ENCODE results near the gene ABHD14A. TPM values are rescaled to one million over a fixed set of nuclear protein-coding genes. Genes with fewer than 3 reads are reported as not detected.

Gene ABHD14A
- total and polyA plus RNA-seq, 2 of the 13 experiments (the other 11 are each of a cell fraction or from before 2014, with no cell fraction given): 29.5 to 46.9 TPM

DNA sequence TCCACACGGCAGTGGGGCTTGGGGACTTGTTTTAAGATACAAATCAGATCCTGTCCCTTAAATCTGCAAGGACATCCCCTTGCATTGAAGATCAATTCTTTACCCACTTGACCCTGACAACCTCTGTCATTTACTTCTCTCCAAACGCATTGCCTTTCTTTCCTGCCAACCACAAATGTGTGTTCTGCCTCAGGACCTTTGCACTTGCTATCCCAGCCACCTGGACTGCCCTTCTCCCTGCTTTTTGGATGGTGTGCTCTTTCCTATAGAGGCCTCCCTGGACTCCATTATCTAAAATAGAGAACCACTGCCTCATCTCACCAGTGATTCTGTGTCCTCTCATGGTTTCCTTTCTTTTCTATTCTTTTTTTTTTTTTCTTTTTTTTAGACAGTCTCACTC, 22.3 kb downstream of the ABHD14A start:
- Histone ChIP-seq H3K4me1 (ENCODE audit: insufficient read depth, low read length) (peaks cover 65% of the 10 kb centered on the region), H3K27me3 (ENCODE audit: control insufficient read depth in 1 of 2, insufficient read depth in 2 of 2, low read length in 2 of 2) (peaks cover 0 to 3% of the 10 kb centered on the region in 2 experiments; a peak in 1 of 5 replicates), H3K9me3 (ENCODE audit: low read length) (no peaks in the 10 kb centered on the region), H3K79me2 (ENCODE audit: insufficient read depth, low read length) (peaks cover 21% of the 10 kb centered on the region), H4K20me1 (ENCODE audit: insufficient read depth, low read length) (peaks cover 3% of the 10 kb centered on the region; the same call in 1 of the 2 replicates), H3K4me3 (replicated peaks in 1 of 3; ENCODE audit: insufficient read depth in 1 of 3, low read depth in 2 of 3, low read length in 3 of 3) (no peak overlapping the region), H3K9ac (ENCODE audit: insufficient read depth, low read depth, low read length) (no peak overlapping the region), H3K4me2 (ENCODE audit: low read depth, low read length) (peak overlapping the region; percentile 31), H3K27ac (ENCODE audit: extremely low read length, insufficient read depth, low read length) (no peak overlapping the region), H3K36me3 (replicated peaks in 1 of 2; ENCODE audit: control insufficient read depth in 1 of 2, insufficient read depth in 2 of 2, low read length in 2 of 2) (peaks cover 8 to 18% of the 10 kb centered on the region in 2 experiments), H2AFZ (ENCODE audit: low read length) (no peak overlapping the region)
- in situ Hi-C loops (cut with HindIII; ENCODE audit: extremely low pct_ligation_motif_present, low pct_unique_long_range_greater_than_20kb) (no loop called here), intact Hi-C loops (cut with micrococcal nuclease; ENCODE audit: unreplicated experiment) (no loop called here)
- no peak for TF ChIP-seq KMT2A (CRISPR knock-in tag; IDR thresholded peaks at IDR 0.05)
- peak; percentile 74 for TF ChIP-seq KDM1A (CRISPR knock-in tag; IDR thresholded peaks at IDR 0.05)
- TF ChIP-seq ZMYM3 (CRISPR knock-in tag; IDR thresholded peaks at IDR 0.05): peak; percentile 84
- BruUV-seq (replicated peaks): no TSS peak
- ATAC-seq: no peak
- no peak for DNase-seq (ENCODE audit: low spot score)
- POLR2A ChIA-PET: interaction anchor here (1.5 to 2.0 kb wide), 3 partner anchors 14 to 180 kb away, joined by 5 to 15 read pairs (median 15); partner anchors contain the start of genes ACY1, PARP3 and RRP9
- FAIRE-seq: no peak
- 0% methylated on average over 2 of the region's 2 CpGs for WGBS (ENCODE audit: low lambda C conversion rate)
- CTCF ChIA-PET (ENCODE audit: low intra/inter-chr PET ratio, low total read pairs): interaction anchor here (9.0 kb wide), 1 partner anchor 147 kb away, joined by 110 read pairs; no protein-coding TSS in a partner anchor

DNA sequence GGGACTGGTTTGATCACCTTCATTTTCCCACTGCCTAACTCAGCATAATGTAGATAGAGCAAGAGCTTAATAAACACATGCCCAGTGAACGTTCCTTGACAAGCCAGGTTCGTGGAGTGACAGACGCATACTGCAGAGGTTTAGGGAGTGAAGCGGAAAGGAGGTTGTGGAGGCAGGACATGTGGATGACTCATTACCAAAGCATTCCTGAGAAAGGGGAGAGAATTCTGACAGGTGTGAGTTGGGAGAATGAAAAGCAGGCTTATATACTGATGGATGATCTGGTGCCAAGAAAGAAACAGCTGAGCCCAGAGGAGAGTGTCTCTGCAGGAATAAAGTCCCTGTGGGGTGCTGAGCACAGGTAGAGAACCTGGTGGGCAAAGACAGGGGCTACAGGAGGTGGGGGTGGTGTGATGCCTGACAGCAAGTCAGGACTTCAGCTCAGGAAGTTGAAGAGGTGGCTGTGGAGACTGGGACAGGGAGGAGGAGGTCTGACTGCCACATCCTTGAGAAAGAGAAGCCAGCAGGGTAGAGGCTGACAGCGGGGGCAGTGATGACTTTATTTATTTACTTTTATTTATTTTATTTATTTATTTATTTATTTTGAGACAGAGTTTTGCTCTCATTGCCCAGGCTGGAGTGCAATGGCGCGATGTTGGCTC, 23.2 kb downstream of the ABHD14A start:
- peaks cover 21% of the 10 kb centered on the region for H3K79me2 ChIP-seq (ENCODE audit: insufficient read depth, low read length)
- 0 out of 2 replicates have a peak, but pooled peaks cover 3% of the 10 kb centered on the region for H4K20me1 ChIP-seq (ENCODE audit: insufficient read depth, low read length)
- intact Hi-C loops (cut with micrococcal nuclease; ENCODE audit: unreplicated experiment): no loop called here
- H3K4me1 ChIP-seq (ENCODE audit: insufficient read depth, low read length): peaks cover 56% of the 10 kb centered on the region
- H2AFZ ChIP-seq (ENCODE audit: low read length): no peak overlapping the region
- peaks cover 6 to 15% of the 10 kb centered on the region in 2 experiments for H3K36me3 ChIP-seq (replicated peaks in 1 of 2; ENCODE audit: control insufficient read depth in 1 of 2, insufficient read depth in 2 of 2, low read length in 2 of 2)
- POLR2A ChIA-PET: interaction anchor here (0.6 to 2.0 kb wide), 6 partner anchors 15 to 288 kb away, joined by 3 to 15 read pairs (median 4); partner anchors contain the start of genes ABHD14A, ACY1, PARP3 and RRP9
- FAIRE-seq (no peak), DNase-seq (ENCODE audit: low spot score) (peak; percentile 64), ATAC-seq (no peak)
- in situ Hi-C loops (cut with HindIII; ENCODE audit: extremely low pct_ligation_motif_present, low pct_unique_long_range_greater_than_20kb): no loop called here
- no peak overlapping the region for H3K9ac ChIP-seq (ENCODE audit: insufficient read depth, low read depth, low read length)
- H3K4me3 ChIP-seq (replicated peaks in 1 of 3; ENCODE audit: insufficient read depth in 1 of 3, low read depth in 2 of 3, low read length in 3 of 3): no peak overlapping the region
- BruUV-seq (replicated peaks): no TSS peak
- peaks cover 0 to 12% of the 10 kb centered on the region in 2 experiments; a peak in 1 of 5 replicates for H3K27me3 ChIP-seq (ENCODE audit: control insufficient read depth in 1 of 2, insufficient read depth in 2 of 2, low read length in 2 of 2)
- WGBS (ENCODE audit: low lambda C conversion rate): 36% methylated on average over 7 of the region's 7 CpGs
- CTCF ChIA-PET (ENCODE audit: low intra/inter-chr PET ratio, low total read pairs): interaction anchor here (9.0 kb wide), 1 partner anchor 146 kb away, joined by 110 read pairs; no protein-coding TSS in a partner anchor
- H3K9me3 ChIP-seq (ENCODE audit: low read length): no peaks in the 10 kb centered on the region
- H3K27ac ChIP-seq (ENCODE audit: extremely low read length, insufficient read depth, low read length): no peak overlapping the region
- peak overlapping the region; percentile 30 for H3K4me2 ChIP-seq (ENCODE audit: low read depth, low read length)
- TF ChIP-seq GATAD2A (CRISPR knock-in tag; IDR thresholded peaks at IDR 0.05) (0 out of 2 replicates have a peak, but pooled peaks have one; percentile 33), JUND (CRISPR knock-in tag; IDR thresholded peaks at IDR 0.05) (peak; percentile 81), CCAR2 (optimal IDR thresholded peaks at IDR 0.05; ENCODE audit: low read depth, low read length) (no peak), SAP130 (CRISPR knock-in tag; IDR thresholded peaks at IDR 0.05; ENCODE audit: low read depth) (0 out of 2 replicates have a peak, but pooled peaks have one; percentile 35), FOSL1 (CRISPR knock-in tag; IDR thresholded peaks at IDR 0.05; ENCODE audit: borderline replicate concordance) (peak; percentile 65; the same call in 1 of the 2 replicates), AHR (CRISPR knock-in tag; IDR thresholded peaks at IDR 0.05) (no peak), JDP2 (CRISPR knock-in tag; IDR thresholded peaks at IDR 0.05; ENCODE audit: borderline replicate concordance) (no peak), FOSL2 (CRISPR knock-in tag; IDR thresholded peaks at IDR 0.05) (peak; percentile 94), SMARCE1 (IDR thresholded peaks at IDR 0.05; ENCODE audit: borderline replicate concordance) (no peak), SMYD3 (CRISPR knock-in tag; IDR thresholded peaks at IDR 0.05) (no peak)
- TF ChIP-seq, protein P1, sequence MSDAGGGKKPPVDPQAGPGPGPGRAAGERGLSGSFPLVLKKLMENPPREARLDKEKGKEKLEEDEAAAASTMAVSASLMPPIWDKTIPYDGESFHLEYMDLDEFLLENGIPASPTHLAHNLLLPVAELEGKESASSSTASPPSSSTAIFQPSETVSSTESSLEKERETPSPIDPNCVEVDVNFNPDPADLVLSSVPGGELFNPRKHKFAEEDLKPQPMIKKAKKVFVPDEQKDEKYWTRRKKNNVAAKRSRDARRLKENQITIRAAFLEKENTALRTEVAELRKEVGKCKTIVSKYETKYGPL (CRISPR knock-in tag; IDR thresholded peaks at IDR 0.05): no peak
- TF ChIP-seq, protein P2, sequence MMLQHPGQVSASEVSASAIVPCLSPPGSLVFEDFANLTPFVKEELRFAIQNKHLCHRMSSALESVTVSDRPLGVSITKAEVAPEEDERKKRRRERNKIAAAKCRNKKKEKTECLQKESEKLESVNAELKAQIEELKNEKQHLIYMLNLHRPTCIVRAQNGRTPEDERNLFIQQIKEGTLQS (CRISPR knock-in tag; IDR thresholded peaks at IDR 0.05): peak; percentile 86
- TF ChIP-seq, protein P3, sequence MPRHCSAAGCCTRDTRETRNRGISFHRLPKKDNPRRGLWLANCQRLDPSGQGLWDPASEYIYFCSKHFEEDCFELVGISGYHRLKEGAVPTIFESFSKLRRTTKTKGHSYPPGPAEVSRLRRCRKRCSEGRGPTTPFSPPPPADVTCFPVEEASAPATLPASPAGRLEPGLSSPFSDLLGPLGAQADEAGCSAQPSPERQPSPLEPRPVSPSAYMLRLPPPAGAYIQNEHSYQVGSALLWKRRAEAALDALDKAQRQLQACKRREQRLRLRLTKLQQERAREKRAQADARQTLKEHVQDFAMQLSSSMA (CRISPR knock-in tag; IDR thresholded peaks at IDR 0.05): no peak

Data from HepG2 (cell line).